Natural killer cell (primary cell): ENCODE measurements around the gene VSX1. TPM values are rescaled to one million over a fixed set of nuclear protein-coding genes. Genes with fewer than 3 reads are reported as not detected.

ENCODE experiments used
- ATAC-seq, 3 donors: fragments of 150-1000 bp in 2 of 3; fragments of 200-7000 bp in 1 of 3; cut with Tn5 transposase; 1 replicate in 1 of 3; 2 replicates in 2 of 3; pipeline ENCODE4 v1.10.0; 2021; ENCODE audit warnings: mild to moderate bottlenecking in 2 of 3, moderate library complexity in 2 of 3
- DNase-seq, 2 donors: peaks; one replicate each; pipeline versions ENCODE4 v3.0.0 to v3.0.0-alpha.2; 2013 to 2021; ENCODE audit warnings: mixed read lengths in 1 of 2
- H3K27ac ChIP-seq: one replicate; pipeline ENCODE4 v1.5.1; 2013; ENCODE audit warnings: mild to moderate bottlenecking, low read length
- H3K27me3 ChIP-seq: one replicate; pipeline ENCODE4 v1.6.1; 2013; ENCODE audit warnings: low read length; ENCODE audit not compliant: control insufficient read depth, insufficient read depth
- H3K36me3 ChIP-seq: one replicate; pipeline ENCODE4 v1.6.1; 2013; ENCODE audit warnings: low read length; ENCODE audit not compliant: control insufficient read depth, insufficient read depth
- H3K4me1 ChIP-seq: one replicate; pipeline ENCODE4 v1.6.1; 2013; ENCODE audit warnings: low read length; ENCODE audit not compliant: control insufficient read depth, insufficient read depth
- H3K4me3 ChIP-seq: one replicate; pipeline ENCODE4 v1.5.1; 2013; ENCODE audit warnings: low read length
- H3K9me3 ChIP-seq: one replicate; pipeline ENCODE4 v1.6.1; 2013; ENCODE audit warnings: low read length; ENCODE audit not compliant: control insufficient read depth, insufficient read depth
- H3K27ac Mint-ChIP-seq, 2 donors: one replicate each; pipeline ENCODE4 v1.8.0; 2022; ENCODE audit warnings: mild to moderate bottlenecking in 2 of 2, mixed read lengths in 2 of 2, moderate library complexity in 1 of 2
- H3K27me3 Mint-ChIP-seq, 2 donors: one replicate each; pipeline ENCODE4 v1.8.0; 2022; ENCODE audit warnings: low read depth in 2 of 2, mixed read lengths in 2 of 2
- H3K36me3 Mint-ChIP-seq: one replicate; pipeline ENCODE4 v1.8.0; 2022; ENCODE audit warnings: mixed read lengths
- H3K4me1 Mint-ChIP-seq, 2 donors: one replicate each; pipeline ENCODE4 v1.8.0; 2022; ENCODE audit warnings: mixed read lengths in 2 of 2
- H3K4me3 Mint-ChIP-seq: one replicate; pipeline ENCODE4 v1.8.0; 2022; ENCODE audit warnings: mild to moderate bottlenecking, moderate library complexity, mixed read lengths
- H3K9me3 Mint-ChIP-seq, 2 donors: one replicate each; pipeline ENCODE4 v1.8.0; 2022; ENCODE audit warnings: mixed read lengths in 2 of 2
- CTCF ChIP-seq: fragments of 200-600 bp; IDR thresholded peaks from one replicate; pipeline ENCODE4 v1.8.0; 2022; ENCODE audit warnings: antibody characterized with exemption
- WGBS: methylation state at CpG from one replicate; pipeline ENCODE4 v1.1.7; 2013; ENCODE audit warnings: missing lambda C conversion rate; ENCODE audit not compliant: insufficient coverage; 5-methylcytosine and 5-hydroxymethylcytosine counted together
- intact Hi-C: fragments of 100-400 bp; cut with micrococcal nuclease; formaldehyde crosslinking; loops from one replicate; pipeline ENCODE4 v1.14.2; 2022
- total RNA-seq, 4 donors: library from RNA; stranded (reverse); fragments of 120-200 nt in 1 of 4; gene quantifications; one replicate each; pipeline versions ENCODE4 v1.2.3 to v1.2.4, GENCODE V29; 2013 to 2022

Gene VSX1
- total RNA-seq, 3 donors from 2014 or later (not counting 1 experiment from before 2014, with no cell fraction given) = not detected

DNA sequence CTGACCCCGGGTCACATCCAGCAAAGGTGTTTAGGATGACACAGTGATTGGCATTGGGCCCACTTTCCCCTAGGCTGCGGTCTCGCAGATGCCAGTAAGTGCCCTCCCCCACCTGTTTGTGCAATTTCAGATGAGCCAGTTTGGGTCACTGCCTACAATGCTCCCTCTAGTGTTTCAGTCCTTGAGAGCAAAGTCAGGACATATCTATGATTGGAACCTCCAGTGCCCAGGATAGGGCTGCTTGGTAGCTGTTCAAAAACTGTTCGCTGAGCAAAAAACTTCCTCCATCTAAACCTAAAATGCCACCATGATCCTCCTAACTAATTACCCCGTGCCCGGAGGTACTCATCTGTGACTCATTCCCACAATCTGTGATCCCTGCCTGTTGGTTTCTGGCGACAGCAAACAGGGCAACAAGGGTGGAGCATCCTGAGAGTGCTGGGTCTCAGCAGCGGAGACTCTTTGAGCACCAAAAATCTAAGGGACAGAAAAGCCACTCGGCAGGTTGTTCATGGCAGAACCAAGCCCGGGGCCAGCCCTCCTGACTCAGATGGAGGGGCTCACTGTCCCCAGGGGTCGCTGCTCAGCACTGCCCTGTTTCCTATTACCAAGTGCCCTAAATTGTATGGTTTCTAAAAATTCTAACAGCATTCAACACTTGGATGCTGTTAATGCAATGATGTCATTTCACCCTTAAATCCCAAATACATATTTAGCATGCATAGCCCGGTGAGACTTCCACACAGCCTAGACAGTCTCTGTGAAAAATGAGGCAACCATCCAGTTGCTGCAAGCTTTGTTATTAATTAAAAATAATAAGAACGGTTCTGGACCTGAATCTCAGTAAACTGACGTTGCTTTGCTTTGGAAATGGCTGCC is 5.0 kb downstream of the VSX1 start:
- Histone ChIP-seq H3K36me3 (no peaks in the 10 kb centered on the region), H3K9me3 (peaks cover 3% of the 10 kb centered on the region), H3K4me3 (no peak overlapping the region), H3K27me3 (peaks cover 44% of the 10 kb centered on the region), H3K27ac (no peak overlapping the region), H3K4me1 (peaks cover 6% of the 10 kb centered on the region)
- no peak for TF ChIP-seq CTCF
- ATAC-seq = peak in 1 of 3 donors; percentile 25
- Mint-ChIP-seq H3K4me1 (peaks cover 0 to 7% of the 10 kb centered on the region in 2 donors), H3K27ac (no peak overlapping the region), H3K27me3 (peaks cover 55 to 70% of the 10 kb centered on the region in 2 donors), H3K36me3 (no peaks in the 10 kb centered on the region), H3K4me3 (no peak overlapping the region), H3K9me3 (no peaks in the 10 kb centered on the region)
- peak in 1 of 2 donors; percentile 47 for DNase-seq
- WGBS = 48% methylated on average over 14 of the region's 14 CpGs
- intact Hi-C loops = no loop called here

- H3K27ac Mint-ChIP-seq = no peak overlapping the region
- peaks cover 3% of the 10 kb centered on the region for H3K9me3 ChIP-seq
- peaks cover 40% of the 10 kb centered on the region for H3K27me3 ChIP-seq
- no peaks in the 10 kb centered on the region for H3K36me3 ChIP-seq
- no peak overlapping the region for H3K4me3 Mint-ChIP-seq
- no peak for ATAC-seq
- TF ChIP-seq CTCF = no peak
- intact Hi-C loops = no loop called here
- no peak for DNase-seq
- H3K4me1 Mint-ChIP-seq = peaks cover 0 to 6% of the 10 kb centered on the region in 2 donors
- peaks cover 3% of the 10 kb centered on the region for H3K4me1 ChIP-seq
- H3K36me3 Mint-ChIP-seq = no peaks in the 10 kb centered on the region
- no peak overlapping the region for H3K4me3 ChIP-seq
- H3K27ac ChIP-seq = no peak overlapping the region
- no peaks in the 10 kb centered on the region for H3K9me3 Mint-ChIP-seq
- 80% methylated on average over 2 of the region's 2 CpGs for WGBS
- peaks cover 62 to 70% of the 10 kb centered on the region in 2 donors for H3K27me3 Mint-ChIP-seq
Observed at GRCh38 chr20:25076201-25076600, 5.7 kb downstream of the VSX1 start.

- DNase-seq (no peak), ATAC-seq (no peak)
- peaks cover 17% of the 10 kb centered on the region for H3K27me3 ChIP-seq
- no peak overlapping the region for H3K4me3 ChIP-seq
- H3K9me3 ChIP-seq = no peaks in the 10 kb centered on the region
- Mint-ChIP-seq H3K9me3 (no peaks in the 10 kb centered on the region), H3K27me3 (peaks cover 43 to 56% of the 10 kb centered on the region in 2 donors), H3K4me3 (no peak overlapping the region), H3K27ac (no peak overlapping the region), H3K4me1 (no peaks in the 10 kb centered on the region), H3K36me3 (no peaks in the 10 kb centered on the region)
- intact Hi-C loops = no loop called here
- H3K36me3 ChIP-seq = no peaks in the 10 kb centered on the region
- 78% methylated on average over 9 of the region's 9 CpGs for WGBS
- H3K27ac ChIP-seq = no peak overlapping the region
- H3K4me1 ChIP-seq = no peaks in the 10 kb centered on the region
- TF ChIP-seq CTCF = no peak
Observed at GRCh38 chr20:25073544-25073943, 8.4 kb downstream of the VSX1 start.
